ENCODE results near the gene LY6G6D. TPM values are rescaled to one million over a fixed set of nuclear protein-coding genes. Genes with fewer than 3 reads are reported as not detected.

LY6G6D gene
- total RNA-seq, 1 experiment from 2014 or later, result not detected

DNA sequence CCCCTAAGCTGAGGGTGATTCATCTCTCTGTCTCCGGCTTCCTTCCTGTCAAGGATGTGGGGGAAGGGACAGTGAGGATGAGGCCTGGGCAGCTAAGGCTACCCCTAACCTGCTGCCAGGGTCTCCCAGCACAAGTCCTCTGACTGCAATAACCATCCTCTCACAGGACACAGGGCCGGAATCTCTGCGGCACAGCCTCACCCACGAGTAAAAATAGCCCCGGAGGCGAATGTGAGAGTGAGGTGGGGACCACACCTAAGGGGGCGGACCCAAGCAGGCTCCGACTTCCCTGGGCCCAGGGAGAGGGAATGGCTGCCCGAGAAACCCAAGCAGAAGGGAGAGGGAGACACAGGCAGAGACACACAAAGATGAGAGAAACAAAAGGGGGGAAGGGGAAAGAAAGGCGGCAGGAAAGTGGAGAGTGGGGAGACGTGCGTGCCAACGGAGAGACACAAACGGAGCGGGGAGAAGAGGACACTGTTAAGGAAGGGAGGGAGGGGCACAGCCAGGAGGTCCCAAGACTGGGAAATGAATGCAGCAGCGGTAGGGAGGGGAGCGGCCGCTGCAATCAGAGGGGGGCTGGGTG, 19.8 kb downstream of the LY6G6D start:
- Histone ChIP-seq H2BK120ac (ENCODE audit: low read depth, low read length, poor library complexity, severe bottlenecking) (no peak overlapping the region), H2BK5ac (ENCODE audit: insufficient read length, low read length) (no peak overlapping the region), H3K56ac (ENCODE audit: insufficient read length, low read depth, low read length) (no peak overlapping the region), H3K27ac (ENCODE audit: insufficient read length, low read depth, low read length) (no peak overlapping the region), H2AK5ac (ENCODE audit: insufficient read length, low read length) (no peak overlapping the region), H4K20me1 (ENCODE audit: control insufficient read depth, insufficient read depth, insufficient read length) (no peaks in the 10 kb centered on the region), H4K5ac (ENCODE audit: insufficient read length, low read depth, low read length) (no peak overlapping the region), H4K8ac (replicated peaks; ENCODE audit: insufficient read length, low read depth, low read length) (no peak overlapping the region), H3T11ph (ENCODE audit: low read length) (no peak overlapping the region), H3K79me1 (ENCODE audit: insufficient read depth, low read depth, low read length, poor library complexity, severe bottlenecking) (no peaks in the 10 kb centered on the region), H3K23ac (ENCODE audit: insufficient read length, low read depth, low read length) (no peak overlapping the region), H2AFZ (ENCODE audit: low read length) (no peak overlapping the region), H3K79me2 (ENCODE audit: insufficient read depth, low read length) (peaks cover 6% of the 10 kb centered on the region; the same call in 1 of the 2 replicates), H3K9ac (ENCODE audit: extremely low read depth, insufficient read length, low read length) (peak overlapping the region; percentile 40), H2BK12ac (ENCODE audit: insufficient read length, low read depth, low read length) (no peak overlapping the region), H3K23me2 (ENCODE audit: insufficient read length, low read depth, low read length, poor library complexity, severe bottlenecking) (peaks cover 25% of the 10 kb centered on the region), H3K4me1 (ENCODE audit: insufficient read depth, low read length) (peaks cover 16% of the 10 kb centered on the region), H3K18ac (ENCODE audit: insufficient read length, low read depth, low read length) (no peak overlapping the region), H3K9me3 (ENCODE audit: control insufficient read depth, low read depth, low read length) (no peaks in the 10 kb centered on the region), H3K4me2 (ENCODE audit: insufficient read depth, insufficient read length, low read length) (peak overlapping the region; percentile 87), H2BK15ac (ENCODE audit: low read depth, low read length) (no peak overlapping the region), H3K4ac (ENCODE audit: low read depth, low read length) (no peak overlapping the region), H3K27me3 (ENCODE audit: insufficient read depth, low read length) (no peaks in the 10 kb centered on the region), H2BK20ac (ENCODE audit: low read depth, low read length, poor library complexity, severe bottlenecking) (no peak overlapping the region), H4K91ac (ENCODE audit: insufficient read length, low read depth, low read length) (no peak overlapping the region), H3K14ac (ENCODE audit: insufficient read depth, low read length) (no peak overlapping the region)
- Mint-ChIP-seq H3K9me3 (no peaks in the 10 kb centered on the region; a peak in 2 of 5 replicates), H3K4me3 (peak overlapping the region; percentile 91 to 98), H3K27me3 (ENCODE audit: low read depth) (no peaks in the 10 kb centered on the region), H3K4me1 (peaks cover 51 to 53% of the 10 kb centered on the region in 2 experiments), H3K27ac (peak overlapping the region; percentile 66 to 97 (median 96); a peak in 6 of 7 replicates), H3K36me3 (ENCODE audit: insufficient read depth in 1 of 3, low read depth in 3 of 3) (peaks cover 36 to 41% (median 36%) of the 10 kb centered on the region in 3 experiments)
- DNase-seq, result peak; percentile 83
- TF ChIP-seq, protein P1, sequence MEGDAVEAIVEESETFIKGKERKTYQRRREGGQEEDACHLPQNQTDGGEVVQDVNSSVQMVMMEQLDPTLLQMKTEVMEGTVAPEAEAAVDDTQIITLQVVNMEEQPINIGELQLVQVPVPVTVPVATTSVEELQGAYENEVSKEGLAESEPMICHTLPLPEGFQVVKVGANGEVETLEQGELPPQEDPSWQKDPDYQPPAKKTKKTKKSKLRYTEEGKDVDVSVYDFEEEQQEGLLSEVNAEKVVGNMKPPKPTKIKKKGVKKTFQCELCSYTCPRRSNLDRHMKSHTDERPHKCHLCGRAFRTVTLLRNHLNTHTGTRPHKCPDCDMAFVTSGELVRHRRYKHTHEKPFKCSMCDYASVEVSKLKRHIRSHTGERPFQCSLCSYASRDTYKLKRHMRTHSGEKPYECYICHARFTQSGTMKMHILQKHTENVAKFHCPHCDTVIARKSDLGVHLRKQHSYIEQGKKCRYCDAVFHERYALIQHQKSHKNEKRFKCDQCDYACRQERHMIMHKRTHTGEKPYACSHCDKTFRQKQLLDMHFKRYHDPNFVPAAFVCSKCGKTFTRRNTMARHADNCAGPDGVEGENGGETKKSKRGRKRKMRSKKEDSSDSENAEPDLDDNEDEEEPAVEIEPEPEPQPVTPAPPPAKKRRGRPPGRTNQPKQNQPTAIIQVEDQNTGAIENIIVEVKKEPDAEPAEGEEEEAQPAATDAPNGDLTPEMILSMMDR (conservative IDR thresholded peaks at IDR 0.05), result no peak
- no CpG with 5 or more reads among the region's 18 CpGs for WGBS (ENCODE audit: extremely low coverage, insufficient read length, low lambda C conversion rate)
